Measurements from ENCODE around the gene MYPOP. TPM values are rescaled to one million over a fixed set of nuclear protein-coding genes. Genes with fewer than 3 reads are reported as not detected.
A peak's percentile ranks its signal among the peaks of the same experiment; 100 is the strongest.

MYPOP gene
- total and polyA plus RNA-seq, 11 donors: 7.9 to 16.0 (median 9.8) TPM

DNA sequence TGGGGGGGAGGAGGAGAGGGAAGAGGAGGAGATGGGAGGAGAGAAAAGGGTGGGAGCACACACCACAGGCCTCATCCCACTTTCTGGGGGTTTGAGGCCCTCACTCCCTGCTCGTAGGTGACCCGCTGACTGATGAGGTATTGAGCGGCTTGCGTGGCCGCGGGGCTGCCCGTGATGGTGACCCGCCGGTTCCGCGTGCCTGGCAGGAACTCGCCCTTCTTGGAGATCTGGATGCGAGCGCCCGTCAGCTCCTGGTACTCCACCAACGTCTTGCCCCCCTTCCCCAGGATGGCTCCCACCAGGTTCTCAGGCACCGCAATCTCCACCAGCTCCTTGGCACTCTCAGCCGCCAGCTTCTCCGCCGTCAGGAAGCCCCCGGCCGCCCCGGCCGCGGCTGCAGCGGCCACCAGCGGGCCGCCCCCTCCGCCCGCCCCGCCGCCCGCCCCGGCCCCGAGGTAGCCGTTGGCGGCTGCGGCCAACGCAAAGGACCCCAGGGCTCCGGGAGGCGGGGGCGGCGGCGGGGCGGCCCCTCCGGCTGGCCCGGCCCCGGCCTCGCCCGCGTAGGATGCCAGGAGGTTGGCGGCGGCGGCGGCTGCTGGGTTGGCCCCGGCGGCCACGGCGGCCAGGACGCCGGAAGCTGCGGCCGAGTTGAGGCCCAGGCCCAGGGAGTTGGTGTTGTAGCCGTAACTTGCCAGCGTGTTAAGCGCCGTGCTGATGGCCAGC, 37.5 kb upstream of the MYPOP start:
- Histone ChIP-seq H3K27ac (peak overlapping the region in 1 of 12 donors; percentile 1), H3K4me1 (peaks cover 0 to 4% (median 0%) of the 10 kb centered on the region in 12 donors), H3K36me3 (peaks cover 0 to 19% (median 6%) of the 10 kb centered on the region in 9 donors), H3K27me3 (peaks cover 0 to 36% (median 8%) of the 10 kb centered on the region in 9 donors), H3K9me3 (no peaks in the 10 kb centered on the region), H3K4me3 (peak overlapping the region in 1 of 12 donors; percentile 39)
- 39 to 53% (median 41%) methylated on average over 50 to 67 of the region's 67 CpGs for WGBS, 4 donors
- TF ChIP-seq, protein P1, sequence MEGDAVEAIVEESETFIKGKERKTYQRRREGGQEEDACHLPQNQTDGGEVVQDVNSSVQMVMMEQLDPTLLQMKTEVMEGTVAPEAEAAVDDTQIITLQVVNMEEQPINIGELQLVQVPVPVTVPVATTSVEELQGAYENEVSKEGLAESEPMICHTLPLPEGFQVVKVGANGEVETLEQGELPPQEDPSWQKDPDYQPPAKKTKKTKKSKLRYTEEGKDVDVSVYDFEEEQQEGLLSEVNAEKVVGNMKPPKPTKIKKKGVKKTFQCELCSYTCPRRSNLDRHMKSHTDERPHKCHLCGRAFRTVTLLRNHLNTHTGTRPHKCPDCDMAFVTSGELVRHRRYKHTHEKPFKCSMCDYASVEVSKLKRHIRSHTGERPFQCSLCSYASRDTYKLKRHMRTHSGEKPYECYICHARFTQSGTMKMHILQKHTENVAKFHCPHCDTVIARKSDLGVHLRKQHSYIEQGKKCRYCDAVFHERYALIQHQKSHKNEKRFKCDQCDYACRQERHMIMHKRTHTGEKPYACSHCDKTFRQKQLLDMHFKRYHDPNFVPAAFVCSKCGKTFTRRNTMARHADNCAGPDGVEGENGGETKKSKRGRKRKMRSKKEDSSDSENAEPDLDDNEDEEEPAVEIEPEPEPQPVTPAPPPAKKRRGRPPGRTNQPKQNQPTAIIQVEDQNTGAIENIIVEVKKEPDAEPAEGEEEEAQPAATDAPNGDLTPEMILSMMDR (IDR thresholded peaks at IDR 0.05): no peak
- no peak for TF ChIP-seq POLR2A (IDR thresholded peaks at IDR 0.05)
- intact Hi-C loops (cut with DNase I): no loop called here
- ATAC-seq (no peak), DNase-seq (no peak)

DNA sequence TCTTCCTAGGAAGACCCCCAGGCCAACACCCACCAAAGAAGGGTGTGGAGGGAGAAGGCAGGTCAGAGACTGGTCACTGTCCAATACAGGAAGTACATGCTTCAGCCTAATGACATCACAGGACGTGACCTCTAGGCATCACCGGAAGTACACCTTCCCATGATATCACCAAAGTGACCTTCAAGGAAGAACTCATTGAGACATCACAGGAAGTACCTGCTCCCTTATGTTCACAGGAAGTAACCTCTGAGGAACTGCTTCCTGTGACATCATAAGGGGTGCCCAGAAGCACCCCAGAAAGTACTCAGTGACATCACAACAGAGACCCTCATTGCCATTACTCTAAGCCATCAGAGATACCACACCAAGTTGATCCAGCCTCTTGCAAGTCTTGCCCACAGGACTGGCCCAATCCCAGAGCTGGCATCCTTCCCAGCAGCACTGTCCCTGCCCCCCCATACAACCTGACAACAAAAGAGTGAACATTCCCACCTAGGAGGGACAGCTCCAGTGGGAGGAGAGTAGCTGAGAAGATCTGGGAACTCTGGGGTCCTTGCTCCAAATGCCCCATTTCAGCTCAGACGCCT, 36.4 kb upstream of the MYPOP start:
- 68 to 83% (median 78%) methylated on average over 3 of the region's 3 CpGs for WGBS, 4 donors
- Histone ChIP-seq H3K4me1 (peaks cover 0 to 4% (median 0%) of the 10 kb centered on the region in 12 donors), H3K4me3 (no peak overlapping the region), H3K9me3 (no peaks in the 10 kb centered on the region), H3K27ac (peak overlapping the region in 1 of 12 donors; percentile 1), H3K27me3 (peaks cover 0 to 43% (median 12%) of the 10 kb centered on the region in 9 donors), H3K36me3 (peaks cover 0 to 19% (median 6%) of the 10 kb centered on the region in 9 donors)
- peak in 1 of 4 donors; percentile 54 for ATAC-seq
- intact Hi-C loops (cut with DNase I): no loop called here
- TF ChIP-seq POLR2A (IDR thresholded peaks at IDR 0.05): no peak
- TF ChIP-seq, protein P1 (IDR thresholded peaks at IDR 0.05): no peak
- DNase-seq: no peak

DNA sequence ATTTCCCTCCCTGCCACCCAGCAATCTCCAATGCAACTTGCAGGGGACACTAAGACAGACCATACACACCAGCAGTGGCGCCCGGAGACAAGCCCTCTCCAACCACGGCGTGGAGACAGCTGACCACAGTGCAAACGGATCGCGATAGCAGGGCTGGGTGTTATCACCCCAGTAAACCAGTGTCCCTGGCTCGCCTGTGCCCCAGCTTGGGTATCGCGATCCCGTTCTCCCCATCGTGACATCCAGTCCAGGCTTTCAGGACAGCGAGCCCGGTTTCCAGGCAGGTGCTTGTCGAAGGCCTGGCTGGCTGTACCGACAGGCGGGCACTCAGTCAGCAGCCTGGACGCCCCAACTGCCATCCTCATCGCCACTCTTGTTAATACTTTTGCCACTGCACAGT, 32.9 kb upstream of the MYPOP start:
- intact Hi-C loops (cut with DNase I): no loop called here
- 68 to 74% (median 71%) methylated on average over 17 to 19 of the region's 19 CpGs for whole genome bisulfite sequencing, 4 donors
- peaks cover 0 to 5% (median 0%) of the 10 kb centered on the region in 9 donors for H3K36me3 ChIP-seq
- TF ChIP-seq, protein P1 (IDR thresholded peaks at IDR 0.05): no peak
- TF ChIP-seq POLR2A (IDR thresholded peaks at IDR 0.05): no peak
- no peak overlapping the region for H3K27ac ChIP-seq
- peaks cover 0 to 44% (median 12%) of the 10 kb centered on the region in 9 donors for H3K27me3 ChIP-seq
- peaks cover 0 to 7% (median 0%) of the 10 kb centered on the region in 12 donors for H3K4me1 ChIP-seq
- H3K9me3 ChIP-seq: no peaks in the 10 kb centered on the region
- no peak for DNase-seq
- H3K4me3 ChIP-seq: no peak overlapping the region
- ATAC-seq: no peak

DNA sequence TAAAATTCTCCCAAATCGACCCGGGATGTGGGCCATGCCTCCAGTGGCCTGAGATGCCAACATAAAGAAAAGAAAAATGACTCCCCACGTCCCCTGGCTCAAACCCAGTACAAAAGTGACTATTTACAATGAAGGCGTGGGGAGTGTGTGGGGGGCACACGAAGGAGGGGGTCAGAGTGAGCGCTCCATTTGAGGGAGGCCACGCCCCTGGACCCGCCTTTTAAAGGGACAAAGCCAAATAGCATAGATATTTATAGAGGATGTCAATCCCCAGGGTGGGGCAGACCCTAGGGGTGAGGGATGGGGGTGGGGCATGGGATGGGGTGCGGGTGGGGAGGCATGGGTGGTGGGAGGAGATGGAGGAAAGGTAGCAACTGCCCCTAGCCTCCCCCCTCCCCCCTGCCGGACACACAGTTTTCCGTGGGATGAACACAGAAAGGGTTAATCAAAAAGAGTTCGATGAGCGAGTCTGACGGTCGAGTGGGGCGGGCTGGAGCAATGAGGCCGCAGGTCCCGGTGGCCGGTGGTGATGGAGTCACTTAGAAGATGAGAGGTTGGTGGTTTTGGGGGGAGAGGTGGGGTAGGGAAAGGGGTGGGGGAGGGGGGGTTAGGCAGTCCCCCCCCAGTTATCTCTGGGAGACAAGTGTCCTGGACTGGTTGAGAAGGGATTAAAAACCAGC, 32.3 kb upstream of the MYPOP start:
- ATAC-seq: no peak
- DNase-seq: no peak
- TF ChIP-seq, protein P1 (IDR thresholded peaks at IDR 0.05): no peak
- no peak for TF ChIP-seq POLR2A (IDR thresholded peaks at IDR 0.05)
- 34 to 42% (median 39%) methylated on average over 19 of the region's 19 CpGs for WGBS, 4 donors
- no peaks in the 10 kb centered on the region for H3K9me3 ChIP-seq
- peaks cover 0 to 43% (median 11%) of the 10 kb centered on the region in 9 donors for H3K27me3 ChIP-seq
- H3K4me1 ChIP-seq: peaks cover 0 to 7% (median 0%) of the 10 kb centered on the region in 12 donors
- intact Hi-C loops (cut with DNase I): no loop called here
- no peak overlapping the region for H3K4me3 ChIP-seq
- H3K36me3 ChIP-seq: peaks cover 0 to 5% (median 0%) of the 10 kb centered on the region in 9 donors
- no peak overlapping the region for H3K27ac ChIP-seq

Measured in heart left ventricle (tissue), 16 donors.